Non-pigmented ciliary epithelial cell (primary cell): ENCODE results near the gene SAMD11.
"Not testable (repeated sequence)": the region's sequence is repeated elsewhere in the genome, so short reads cannot be mapped to it uniquely, and the experiment has no call there.

Source experiments
- DNase-seq: peaks from one replicate; pipeline ENCODE4 v3.0.0-alpha.2; 2010; ENCODE audit warnings: low read depth

The SAMD11 gene

DNA sequence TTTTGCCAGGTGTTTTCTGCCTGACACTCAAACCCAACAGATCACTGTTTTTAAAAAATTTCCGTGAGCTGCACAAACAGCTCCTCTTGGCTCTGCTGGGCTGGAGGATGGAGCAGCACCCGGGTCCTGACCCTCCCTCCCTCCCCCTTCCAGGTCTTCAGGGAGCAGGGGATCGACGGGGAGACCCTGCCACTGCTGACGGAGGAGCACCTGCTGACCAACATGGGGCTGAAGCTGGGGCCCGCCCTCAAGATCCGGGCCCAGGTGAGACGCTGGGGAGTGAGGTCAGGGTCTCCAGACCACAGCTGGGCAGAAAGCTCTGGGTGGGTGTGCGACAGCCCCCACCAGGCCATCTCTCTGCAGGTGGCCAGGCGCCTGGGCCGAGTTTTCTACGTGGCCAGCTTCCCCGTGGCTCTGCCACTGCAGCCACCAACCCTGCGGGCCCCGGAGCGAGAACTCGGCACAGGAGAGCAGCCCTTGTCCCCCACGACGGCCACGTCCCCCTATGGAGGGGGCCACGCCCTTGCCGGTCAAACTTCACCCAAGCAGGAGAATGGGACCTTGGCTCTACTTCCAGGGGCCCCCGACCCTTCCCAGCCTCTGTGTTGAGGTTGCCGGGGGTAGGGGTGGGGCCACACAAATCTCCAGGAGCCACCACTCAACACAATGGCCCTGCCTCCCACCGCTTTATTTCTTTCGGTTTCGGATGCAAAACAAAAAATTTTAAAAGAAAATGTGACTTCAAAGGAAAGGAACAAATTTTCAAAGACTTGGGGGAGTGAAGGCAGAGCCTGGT lies 20.0 kb downstream of the SAMD11 start:
- no peak for DNase-seq

DNA sequence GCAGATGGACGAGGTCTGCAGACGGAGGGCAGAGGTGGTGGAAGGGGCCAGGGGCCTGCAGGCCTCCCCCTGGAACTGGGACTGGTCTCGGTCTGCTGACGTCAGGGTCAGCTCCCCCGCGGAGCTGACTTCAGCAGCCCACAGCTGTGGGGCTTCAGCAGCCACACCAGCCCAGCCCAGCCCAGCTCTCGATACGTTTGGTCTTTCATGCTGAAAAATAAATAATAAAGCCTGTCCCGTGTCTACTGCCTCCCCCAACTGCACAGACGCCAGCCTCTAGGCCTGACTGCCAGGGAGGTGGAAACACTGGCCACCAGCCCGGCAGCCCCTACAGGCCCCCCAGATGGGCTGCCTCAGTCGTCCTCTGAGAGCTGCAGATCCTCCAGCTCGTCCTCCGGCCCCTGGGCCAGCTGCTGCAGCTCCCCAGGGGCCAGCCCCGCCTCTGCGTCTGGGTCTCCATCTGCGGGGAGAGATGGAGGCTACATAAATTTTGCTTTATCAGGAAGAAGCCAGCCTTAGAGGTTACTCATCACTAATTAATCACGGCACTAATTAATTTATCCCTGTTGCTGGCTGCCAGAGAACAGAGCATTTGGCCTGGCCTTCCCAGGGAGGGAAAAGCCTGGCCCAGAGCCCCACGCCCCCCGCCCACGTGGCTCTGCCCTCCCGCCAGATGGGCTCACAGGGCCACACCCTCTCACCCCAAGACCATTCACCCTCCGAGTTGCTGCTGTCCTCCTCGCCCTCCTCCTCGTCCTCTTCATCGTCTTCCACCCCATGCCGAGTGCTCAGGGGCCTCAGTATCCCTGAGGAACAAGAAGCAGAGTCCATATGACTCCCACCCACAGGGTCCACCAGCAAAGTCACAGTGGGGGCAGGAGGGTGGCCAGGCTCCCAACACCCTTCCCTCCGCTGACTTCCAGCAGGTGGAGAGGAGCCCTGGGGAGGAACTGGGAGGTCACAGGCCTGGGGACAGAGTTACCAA lies 20.9 kb downstream of the SAMD11 start:
- no peak for DNase-seq

DNA sequence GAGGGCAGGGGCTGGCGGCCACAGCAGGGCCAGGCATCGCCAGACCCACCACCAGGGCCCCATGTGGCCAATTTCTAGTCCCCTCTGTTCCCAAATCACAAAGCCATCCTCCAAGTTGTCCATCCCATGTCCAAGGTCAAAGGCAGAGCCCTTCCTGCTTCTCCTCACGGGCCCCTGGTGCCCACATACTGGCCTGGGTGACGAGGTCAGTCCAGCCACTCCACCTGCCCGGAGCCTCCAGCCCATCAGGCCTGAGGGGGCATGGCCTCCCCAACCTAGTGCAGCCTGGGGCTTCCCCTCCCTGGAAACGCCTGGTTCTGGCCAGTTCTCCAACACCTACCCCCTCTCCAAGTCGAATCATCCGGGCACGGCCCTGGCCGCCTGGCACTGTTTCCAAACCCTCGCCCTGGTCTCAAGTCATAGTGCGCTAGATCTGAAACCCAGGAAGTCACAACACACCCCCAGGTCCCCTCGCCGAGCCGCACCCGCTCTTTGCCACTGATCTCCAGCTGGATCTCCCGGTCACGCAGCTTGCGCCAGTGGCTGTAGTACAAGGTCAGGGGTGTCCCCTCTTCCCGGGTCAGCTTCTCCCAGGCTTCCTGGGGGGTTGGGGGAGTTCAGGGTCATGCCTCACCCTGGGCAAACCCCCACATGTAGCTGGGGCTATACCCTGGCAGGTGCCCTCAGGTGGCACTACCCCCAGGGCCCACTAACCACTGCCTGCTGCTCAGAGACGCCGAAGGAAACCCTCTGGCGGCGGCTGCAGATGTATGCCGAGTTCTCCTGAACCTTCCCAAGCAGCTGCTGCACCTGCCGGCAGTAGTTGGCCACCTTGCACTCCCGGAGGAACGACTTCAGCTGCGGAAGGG lies 22.2 kb downstream of the SAMD11 start:
- no peak for DNase-seq

DNA sequence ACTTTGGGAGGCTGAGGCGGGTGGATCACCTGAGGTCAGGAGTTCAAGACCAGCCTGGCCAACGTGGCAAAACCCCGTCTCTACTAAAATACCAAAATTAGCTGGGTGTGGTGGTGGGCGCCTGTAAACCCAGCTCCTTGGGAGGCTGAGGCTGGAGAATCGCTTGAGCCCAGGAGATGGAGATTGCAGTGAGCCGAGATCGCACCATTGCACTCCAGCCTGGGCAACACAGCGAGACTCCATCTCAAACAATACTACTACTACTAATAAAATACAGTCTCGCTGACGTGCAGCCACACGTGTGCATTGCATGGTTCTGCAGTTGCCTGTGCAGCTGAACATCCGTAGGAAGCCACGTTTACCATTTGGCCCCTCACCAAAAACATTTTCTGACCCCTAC lies 23.1 kb downstream of the SAMD11 start:
- not testable (repeated sequence) for DNase-seq

DNA sequence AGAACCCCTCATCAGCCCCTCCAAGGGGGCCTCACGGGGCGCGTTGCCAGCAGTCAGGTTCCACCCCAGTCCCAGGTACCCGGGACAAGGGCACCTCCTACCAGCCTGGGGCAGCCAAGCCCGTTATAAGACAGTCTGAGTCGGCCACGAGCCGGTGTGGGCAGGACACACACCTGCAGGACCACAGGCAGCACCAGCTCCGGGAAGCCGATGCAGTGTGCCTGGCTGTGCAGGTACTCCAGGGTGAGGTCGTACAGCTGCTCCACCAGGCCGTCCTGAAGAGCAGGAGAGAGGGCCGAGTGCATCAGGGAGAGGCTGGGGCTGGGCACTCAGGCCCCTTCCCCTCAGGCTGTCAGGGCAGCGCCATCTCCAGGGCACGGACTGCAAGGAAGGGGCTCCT lies 24.2 kb downstream of the SAMD11 start:
- DNase-seq, result no peak

DNA sequence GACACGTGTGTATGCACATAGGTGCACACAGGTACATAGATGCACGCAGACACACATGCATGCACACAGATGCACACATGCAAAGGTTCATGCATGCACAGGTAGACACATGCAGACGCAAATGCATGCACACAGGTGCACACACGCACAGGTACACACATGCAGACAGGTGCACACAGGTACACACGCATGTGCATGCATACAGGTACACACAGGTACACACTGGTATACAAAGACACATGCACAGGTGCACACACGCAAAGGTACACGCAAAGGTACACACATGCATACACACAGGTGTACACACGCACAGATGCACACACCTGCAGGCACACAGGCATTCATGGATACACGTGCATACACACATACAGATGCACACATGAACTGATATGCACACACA lies 26.5 kb downstream of the SAMD11 start:
- DNase-seq, result no peak

DNA sequence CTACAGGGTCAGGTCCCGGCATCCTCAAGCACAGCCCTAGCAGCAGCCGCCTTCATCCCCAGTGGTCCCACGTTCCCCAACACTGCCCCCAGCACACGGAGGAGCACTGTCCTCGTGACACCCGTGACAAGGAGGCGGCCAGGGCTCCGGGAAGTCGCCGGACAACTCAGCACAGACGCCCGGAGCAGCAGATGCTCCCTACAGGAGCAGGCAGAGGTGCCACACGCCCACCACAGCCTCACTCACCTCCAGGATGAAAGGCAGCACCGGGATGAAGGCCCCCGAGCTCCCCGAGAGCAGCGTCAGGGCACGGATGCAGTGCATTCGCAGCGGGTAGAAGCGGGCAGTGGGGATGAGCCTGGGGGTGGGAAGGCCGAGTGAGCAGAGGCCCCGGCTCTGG lies 27.2 kb downstream of the SAMD11 start:
- no peak for DNase-seq

DNA sequence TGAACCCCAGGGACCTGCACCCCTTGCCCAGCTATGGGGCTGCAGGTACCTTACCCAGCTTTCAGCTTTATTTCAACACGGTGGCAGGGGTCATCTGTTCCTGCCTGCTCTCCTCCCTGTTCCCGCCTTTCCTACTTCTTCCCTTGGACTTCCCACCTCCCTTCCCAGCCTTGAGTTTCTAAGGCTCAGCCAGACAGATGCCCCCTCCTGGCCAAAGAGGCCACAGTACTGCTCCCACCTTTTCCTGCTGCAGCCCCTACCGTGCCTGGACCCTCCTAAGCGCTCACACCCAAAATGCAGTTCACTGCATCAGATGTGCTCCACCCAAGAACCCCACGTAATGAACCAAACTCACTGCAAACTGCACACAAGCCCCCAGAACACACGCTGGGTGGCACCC lies 27.6 kb downstream of the SAMD11 start:
- no peak for DNase-seq

DNA sequence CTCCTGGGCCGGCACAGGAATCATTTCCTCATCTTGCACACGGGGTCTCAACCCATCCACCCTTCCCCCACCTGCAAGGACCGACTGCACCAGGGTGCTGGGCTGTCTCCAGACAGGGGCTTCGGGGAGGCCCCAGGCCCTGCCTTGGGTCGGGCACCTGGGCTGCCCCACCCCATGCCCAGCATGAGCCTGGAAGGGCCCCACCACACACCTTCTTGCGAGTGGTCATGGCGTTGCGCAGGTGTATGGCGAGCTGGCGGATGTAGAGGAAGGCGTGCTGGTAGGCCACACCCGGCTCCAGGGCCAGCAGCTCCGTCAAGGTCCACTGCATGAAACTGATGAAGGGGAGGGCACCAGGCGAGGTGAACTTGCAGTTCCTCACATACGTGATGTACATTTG lies 28.5 kb downstream of the SAMD11 start:
- DNase-seq, result no peak

DNA sequence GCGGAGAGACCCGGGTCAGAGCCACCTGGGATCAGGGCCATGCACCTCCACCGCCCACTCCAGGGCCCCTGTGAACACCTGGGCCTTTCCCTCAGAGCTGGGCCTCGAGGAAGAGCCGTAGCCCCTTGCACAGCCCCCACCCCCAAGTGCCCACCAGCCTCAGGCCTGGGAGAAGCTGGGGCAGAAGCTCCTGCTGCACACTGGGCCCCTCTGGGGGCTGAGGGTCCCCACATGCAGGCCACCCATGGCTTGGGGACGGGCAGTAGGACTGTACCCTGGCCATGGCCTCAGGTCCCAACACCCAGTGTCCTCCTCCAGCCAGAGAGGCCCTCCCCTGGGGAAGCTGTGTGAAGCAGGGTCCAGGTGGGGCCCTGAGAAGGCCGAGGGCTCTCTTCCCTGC lies 28.9 kb downstream of the SAMD11 start:
- DNase-seq, result no peak

DNA sequence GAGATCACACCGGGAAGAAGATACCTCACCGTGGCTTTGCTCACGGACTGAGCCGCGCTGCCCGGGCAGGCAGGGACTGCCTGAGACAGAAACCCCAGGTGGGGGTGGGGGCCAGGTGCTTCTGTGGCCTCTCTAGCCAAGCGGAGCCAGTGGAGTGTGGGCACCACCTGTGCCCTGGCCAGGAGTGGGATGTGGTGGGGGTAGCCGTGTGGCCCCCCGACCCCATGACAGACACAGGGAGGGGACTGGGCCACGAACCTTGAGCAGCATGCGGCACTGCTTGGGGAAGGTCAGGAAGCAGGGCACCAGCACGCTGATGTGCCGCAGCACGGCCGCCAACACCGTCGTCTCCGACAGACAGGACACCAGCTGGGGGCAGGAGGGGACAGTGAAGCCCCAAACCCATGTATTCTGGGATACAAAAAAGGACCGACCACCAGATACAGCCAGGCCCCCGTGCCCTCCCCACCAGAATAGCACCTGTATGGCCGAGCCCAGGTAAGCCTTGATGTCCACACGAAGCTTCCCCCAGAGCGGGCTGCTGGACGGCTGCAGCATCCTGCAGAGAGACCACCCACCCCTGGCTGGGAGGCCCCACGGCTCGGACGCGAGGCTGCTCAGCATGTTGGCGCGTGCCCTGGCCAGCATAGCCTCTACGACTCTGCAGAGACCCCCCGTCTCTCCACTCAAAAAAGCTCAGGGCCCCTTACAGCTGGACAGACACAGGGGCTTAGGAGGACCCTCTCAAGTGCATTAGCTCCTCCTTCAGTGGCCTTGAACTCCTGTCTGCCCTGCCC lies 30.0 kb downstream of the SAMD11 start:
- DNase-seq, result no peak

DNA sequence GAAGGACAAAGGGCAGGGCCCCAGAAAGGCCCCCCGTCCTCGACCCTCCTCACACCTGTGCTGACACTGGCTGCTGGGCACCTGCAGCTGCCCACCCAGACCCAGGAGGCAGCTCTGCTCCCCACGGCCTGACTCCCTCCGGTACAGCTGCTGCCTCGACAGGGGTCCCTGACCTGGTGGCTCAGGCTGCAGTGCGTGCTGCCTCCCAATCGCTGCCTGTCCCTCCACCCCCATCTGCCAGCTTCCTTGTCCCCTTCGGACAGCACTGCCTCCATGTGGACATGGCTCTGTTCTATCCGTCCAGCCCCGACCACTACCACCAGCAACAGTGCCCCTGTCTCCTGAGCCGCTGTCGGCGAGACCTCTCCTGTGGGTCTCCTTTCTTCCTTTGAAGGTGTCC lies 31.2 kb downstream of the SAMD11 start:
- no peak for DNase-seq

DNA sequence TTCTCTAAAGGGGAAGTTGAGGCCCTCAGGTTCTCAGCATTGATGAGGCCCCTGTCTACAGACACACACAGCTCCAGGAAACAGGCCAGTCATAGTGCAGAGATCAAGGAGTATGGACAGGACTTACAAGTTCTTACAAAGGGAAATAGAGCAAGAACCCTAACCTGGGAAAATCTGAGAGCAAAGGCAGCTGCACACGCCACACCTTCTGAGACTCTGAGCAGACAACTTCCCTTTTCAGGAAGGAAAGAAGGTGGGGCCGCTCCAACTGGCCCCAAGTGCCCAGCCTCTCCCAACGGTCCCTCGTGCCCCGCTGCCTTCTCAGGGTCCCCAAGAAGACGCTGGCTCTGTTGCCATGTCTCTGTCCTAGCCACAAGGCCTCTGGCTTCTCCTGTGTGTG lies 31.8 kb downstream of the SAMD11 start:
- DNase-seq, result no peak

DNA sequence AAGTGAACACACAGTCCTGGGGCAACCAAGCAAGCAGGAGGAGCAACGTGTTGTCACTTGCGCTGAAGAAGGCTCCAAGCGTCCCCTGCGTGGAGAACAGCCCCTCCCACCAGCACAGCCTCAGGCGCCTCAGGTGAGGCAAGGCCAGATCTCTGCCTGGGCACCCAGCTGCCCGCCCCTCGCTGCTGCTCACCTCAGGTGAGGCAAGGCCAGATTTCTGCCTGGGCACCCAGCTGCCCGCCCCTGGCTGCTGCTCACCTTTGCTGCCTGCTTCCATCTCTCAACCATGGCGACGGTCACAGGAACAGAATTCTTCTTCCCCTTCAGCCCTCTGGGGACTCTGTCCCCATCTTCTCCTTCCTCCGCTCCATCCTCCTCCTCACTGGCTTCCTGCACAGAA lies 32.9 kb downstream of the SAMD11 start:
- DNase-seq, result no peak

DNA sequence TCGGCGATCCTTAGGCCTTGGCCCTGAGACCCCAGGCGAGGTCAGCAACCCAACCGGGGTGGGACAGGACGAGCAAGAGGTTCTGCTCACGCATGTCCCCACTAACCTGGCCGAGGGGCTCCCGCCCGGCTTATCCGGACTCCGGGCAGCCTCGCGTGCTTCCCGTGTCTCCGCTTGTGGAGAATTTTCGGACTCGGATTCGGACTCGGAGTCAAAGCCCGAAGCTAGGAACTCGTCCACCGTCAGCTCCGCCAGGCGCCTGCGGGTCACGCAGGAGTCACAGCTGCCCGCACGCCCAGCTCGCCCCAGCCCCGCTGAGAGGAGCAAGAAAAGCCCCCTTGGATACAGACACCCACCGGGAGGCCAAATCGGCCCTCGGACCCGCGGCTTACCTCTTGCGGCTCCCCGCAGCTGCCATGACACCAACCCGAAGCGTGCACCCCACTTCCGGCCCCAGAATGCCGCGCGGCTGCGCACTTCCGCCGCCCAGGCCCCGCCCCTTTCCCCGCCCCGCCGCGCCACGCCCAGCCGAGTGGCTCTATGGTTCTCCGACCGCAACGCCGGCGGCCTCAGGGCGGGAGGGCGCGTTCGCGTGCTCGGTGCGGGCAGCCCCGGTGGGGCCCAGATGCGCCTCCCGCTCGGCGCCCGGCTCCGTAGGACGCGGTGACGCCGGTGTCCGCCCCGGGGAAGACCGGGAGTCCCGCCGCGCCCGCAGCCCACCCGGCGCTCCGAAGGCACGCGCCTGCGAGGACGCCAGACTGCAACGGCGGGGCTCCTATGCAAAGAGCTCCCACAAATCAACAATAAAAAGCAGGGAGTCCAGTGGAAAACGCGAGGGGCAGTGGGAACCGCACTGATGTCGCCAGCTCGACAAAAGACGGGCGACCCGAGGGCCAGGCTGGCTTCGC lies 35.4 kb downstream of the SAMD11 start, which contains the start of gene NOC2L:
NOC2L (minus strand) TSS at position 434 of the 908 bp plus-strand sequence; CDS start at position 418, 16 bp downstream.
- DNase-seq, result no peak

DNA sequence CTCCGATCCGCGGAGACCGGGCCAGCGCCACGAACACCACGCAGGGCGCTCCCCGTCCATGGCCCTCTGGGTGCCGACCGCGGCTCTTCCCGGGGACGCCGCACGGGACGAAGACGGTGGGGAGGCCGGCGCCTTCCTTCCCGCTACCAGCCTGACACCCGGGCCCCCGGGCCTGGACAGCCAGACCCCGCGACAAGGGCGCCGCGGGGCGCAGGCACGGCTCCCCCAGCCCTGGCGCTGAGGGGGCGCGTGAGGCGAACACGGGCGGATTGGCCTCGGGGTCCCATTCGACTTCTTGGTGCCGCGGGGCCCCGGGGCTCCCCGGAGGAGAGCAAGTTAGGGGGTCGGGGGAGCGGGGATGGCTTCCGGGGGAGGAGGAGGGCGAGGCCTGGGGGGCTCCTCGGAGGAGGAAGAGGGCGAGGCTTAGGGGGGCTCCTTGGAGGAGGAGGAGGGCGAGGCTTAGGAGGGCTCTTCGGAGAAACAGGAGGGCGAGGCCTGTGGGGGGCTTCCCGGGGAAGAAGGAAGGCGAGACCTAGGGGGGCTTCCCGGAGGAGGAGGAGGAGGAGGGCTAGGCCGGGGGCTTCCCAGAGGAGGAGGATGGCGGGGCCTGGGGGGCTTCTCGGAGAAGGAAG lies 36.1 kb downstream of the SAMD11 start:
- DNase-seq, result no peak

DNA sequence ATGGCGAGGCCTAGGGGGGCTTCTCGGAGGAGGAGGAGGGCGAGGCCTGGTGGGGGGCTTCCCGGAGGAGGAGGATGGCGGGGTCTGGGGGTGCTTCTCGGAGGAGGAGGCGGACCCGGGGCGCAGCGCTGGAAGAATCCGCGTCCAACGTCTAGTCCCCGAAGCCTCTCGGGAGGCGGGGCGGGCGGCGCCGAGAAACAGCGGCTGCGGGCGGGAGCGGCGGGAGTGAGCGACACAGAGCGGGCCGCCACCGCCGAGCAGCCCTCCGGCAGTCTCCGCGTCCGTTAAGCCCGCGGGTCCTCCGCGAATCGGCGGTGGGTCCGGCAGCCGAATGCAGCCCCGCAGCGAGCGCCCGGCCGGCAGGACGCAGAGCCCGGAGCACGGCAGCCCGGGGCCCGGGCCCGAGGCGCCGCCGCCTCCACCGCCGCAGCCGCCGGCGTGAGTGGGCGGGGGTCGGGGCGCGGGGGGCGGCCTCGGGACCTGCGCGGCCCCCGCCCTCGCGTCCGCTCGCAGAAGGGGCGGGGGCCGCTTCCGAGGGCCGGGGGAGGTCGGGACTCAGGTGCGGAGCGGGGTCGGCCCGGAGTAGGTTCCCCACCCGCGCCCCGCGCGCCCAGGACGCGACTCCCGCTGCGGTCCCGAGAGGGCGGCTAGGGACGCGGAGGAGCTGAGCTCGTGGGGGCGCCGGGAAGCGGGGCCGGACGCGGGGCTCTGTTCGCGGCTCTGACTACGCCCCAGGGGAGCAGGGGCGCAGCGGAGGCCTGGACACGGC lies 36.8 kb downstream of the SAMD11 start, which contains the start of gene KLHL17:
KLHL17 (plus strand) TSS at position 222 of the 769 bp plus-strand sequence; CDS start at position 332, 110 bp downstream.
- DNase-seq, result no peak

DNA sequence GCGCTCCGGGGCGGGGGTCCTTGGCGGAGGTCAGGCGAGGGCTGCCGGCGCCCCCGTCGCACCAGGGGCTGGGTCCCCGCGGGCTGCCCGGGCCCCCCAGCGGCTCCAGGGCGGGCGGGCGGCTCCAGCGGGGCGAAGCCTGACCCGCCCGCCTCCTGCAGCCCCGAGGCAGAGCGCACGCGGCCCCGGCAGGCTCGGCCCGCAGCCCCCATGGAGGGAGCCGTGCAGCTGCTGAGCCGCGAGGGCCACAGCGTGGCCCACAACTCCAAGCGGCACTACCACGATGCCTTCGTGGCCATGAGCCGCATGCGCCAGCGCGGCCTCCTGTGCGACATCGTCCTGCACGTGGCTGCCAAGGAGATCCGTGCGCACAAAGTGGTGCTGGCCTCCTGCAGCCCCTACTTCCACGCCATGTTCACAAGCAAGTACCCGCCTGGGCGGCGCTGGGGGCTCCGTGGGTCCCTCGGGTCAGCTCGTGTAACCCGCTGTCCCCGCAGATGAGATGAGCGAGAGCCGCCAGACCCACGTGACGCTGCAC lies 37.5 kb downstream of the SAMD11 start:
- DNase-seq, result no peak
